ENCODE measurements around the gene DTX1. TPM values are rescaled to one million over a fixed set of nuclear protein-coding genes. Genes with fewer than 3 reads are reported as not detected.
A peak's percentile ranks its signal among the peaks of the same experiment; 100 is the strongest.

The DTX1 gene
- total and polyA plus RNA-seq, 7 experiments from 2014 or later = 0.80 to 15.8 (median 4.5) TPM; not detected in 1

DNA sequence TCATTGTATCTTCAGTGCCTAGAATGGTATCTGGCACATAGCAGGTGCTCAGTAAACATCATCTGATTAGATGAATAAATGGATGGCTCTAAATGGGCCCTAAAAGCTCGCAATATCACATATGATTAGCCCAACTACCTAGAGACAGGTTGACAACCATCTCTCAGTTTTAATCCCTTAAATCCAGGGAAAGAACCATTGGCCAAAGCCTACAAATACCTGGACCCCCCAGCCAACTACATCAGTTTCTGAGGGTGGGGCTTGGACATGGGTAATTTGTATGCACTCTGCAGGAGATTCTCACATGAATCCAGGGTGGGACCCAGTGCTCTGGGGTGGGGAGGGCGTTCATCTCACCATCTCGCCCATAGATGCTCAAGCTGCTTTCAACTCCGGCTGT is 4.8 kb upstream of the DTX1 start:
- POLR2A ChIA-PET = interaction anchor here (0.7 kb wide), 1 partner anchor 129 kb away, joined by 3 read pairs; no protein-coding TSS in a partner anchor
- intact Hi-C loops (cut with micrococcal nuclease) = loop anchor here in 1 of 2 donors (10.0 kb wide), 1 partner anchor 283 kb away; the partner anchor contains the start of gene SLC8B1
- Histone ChIP-seq H3K9me3 (ENCODE audit: control insufficient read depth in 2 of 3, low read length in 3 of 3) (no peaks in the 10 kb centered on the region), H3K4me1 (ENCODE audit: control insufficient read depth in 2 of 2, insufficient read depth in 2 of 2, low read length in 2 of 2) (peaks cover 4 to 31% of the 10 kb centered on the region in 2 donors), H3K27me3 (ENCODE audit: control insufficient read depth in 2 of 2, insufficient read depth in 2 of 2, low read length in 2 of 2) (no peaks in the 10 kb centered on the region), H3K36me3 (ENCODE audit: control insufficient read depth in 2 of 3, insufficient read depth in 3 of 3, low read length in 3 of 3) (no peaks in the 10 kb centered on the region), H3K4me3 (ENCODE audit: low read length) (no peak overlapping the region), H3K27ac (ENCODE audit: low read depth, low read length) (no peak overlapping the region)
- ATAC-seq (no peak), DNase-seq (no peak)
- Mint-ChIP-seq H3K27ac (peak overlapping the region in 4 of 9 donors; percentile 15 to 81 (median 46)), H3K9me3 (no peaks in the 10 kb centered on the region), H3K36me3 (no peaks in the 10 kb centered on the region), H3K4me1 (peaks cover 4 to 75% (median 69%) of the 10 kb centered on the region in 7 donors), H3K27me3 (peaks cover 0 to 24% (median 0%) of the 10 kb centered on the region in 5 donors), H3K4me3 (peak overlapping the region in 1 of 10 donors; percentile 48)
- CTCF ChIA-PET = interaction anchor here (0.7 to 8.1 kb wide), 4 partner anchors 17 to 122 kb away, joined by 3 to 73 read pairs (median 6); no protein-coding TSS in a partner anchor

DNA sequence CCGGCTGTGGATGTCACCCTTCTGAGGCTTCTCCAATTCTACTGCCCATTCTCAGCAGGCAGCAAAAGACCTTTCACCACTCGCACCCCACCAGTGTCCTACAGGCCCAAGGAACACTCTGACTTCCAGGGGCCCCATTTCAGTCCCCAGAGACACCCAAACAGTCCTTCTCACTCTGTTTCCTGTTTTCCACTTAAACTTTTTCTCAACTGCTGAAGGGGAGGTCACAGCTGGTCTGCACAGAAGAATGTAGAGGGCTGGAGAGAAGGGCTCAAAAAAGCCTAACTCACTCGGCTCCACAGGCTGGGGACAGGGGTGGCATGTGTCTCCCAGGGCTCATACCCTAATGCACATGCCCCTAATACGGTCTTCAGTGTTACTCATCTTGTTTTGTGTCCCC is 4.2 kb upstream of the DTX1 start:
- Mint-ChIP-seq H3K9me3 (no peaks in the 10 kb centered on the region), H3K27ac (peak overlapping the region in 8 of 9 donors; percentile 0 to 81 (median 32)), H3K4me1 (peaks cover 4 to 75% (median 69%) of the 10 kb centered on the region in 7 donors), H3K36me3 (no peaks in the 10 kb centered on the region), H3K27me3 (peaks cover 0 to 24% (median 0%) of the 10 kb centered on the region in 5 donors), H3K4me3 (peak overlapping the region in 5 of 10 donors; percentile 2 to 48 (median 11))
- peaks cover 4 to 31% of the 10 kb centered on the region in 2 donors for H3K4me1 ChIP-seq (ENCODE audit: control insufficient read depth in 2 of 2, insufficient read depth in 2 of 2, low read length in 2 of 2)
- H3K4me3 ChIP-seq (ENCODE audit: low read length) = no peak overlapping the region
- DNase-seq (no peak), ATAC-seq (no peak)
- no peaks in the 10 kb centered on the region for H3K9me3 ChIP-seq (ENCODE audit: control insufficient read depth in 2 of 3, low read length in 3 of 3)
- H3K27me3 ChIP-seq (ENCODE audit: control insufficient read depth in 2 of 2, insufficient read depth in 2 of 2, low read length in 2 of 2) = no peaks in the 10 kb centered on the region
- POLR2A ChIA-PET = no interaction called here
- H3K36me3 ChIP-seq (ENCODE audit: control insufficient read depth in 2 of 3, insufficient read depth in 3 of 3, low read length in 3 of 3) = no peaks in the 10 kb centered on the region
- no peak overlapping the region for H3K27ac ChIP-seq (ENCODE audit: low read depth, low read length)
- CTCF ChIA-PET = interaction anchor here (0.9 to 8.1 kb wide), 2 partner anchors 42 to 46 kb away, joined by 3 to 73 read pairs; no protein-coding TSS in a partner anchor
- intact Hi-C loops (cut with micrococcal nuclease) = loop anchor here in 1 of 2 donors (10.0 kb wide), 1 partner anchor 282 kb away; the partner anchor contains the start of gene SLC8B1

DNA sequence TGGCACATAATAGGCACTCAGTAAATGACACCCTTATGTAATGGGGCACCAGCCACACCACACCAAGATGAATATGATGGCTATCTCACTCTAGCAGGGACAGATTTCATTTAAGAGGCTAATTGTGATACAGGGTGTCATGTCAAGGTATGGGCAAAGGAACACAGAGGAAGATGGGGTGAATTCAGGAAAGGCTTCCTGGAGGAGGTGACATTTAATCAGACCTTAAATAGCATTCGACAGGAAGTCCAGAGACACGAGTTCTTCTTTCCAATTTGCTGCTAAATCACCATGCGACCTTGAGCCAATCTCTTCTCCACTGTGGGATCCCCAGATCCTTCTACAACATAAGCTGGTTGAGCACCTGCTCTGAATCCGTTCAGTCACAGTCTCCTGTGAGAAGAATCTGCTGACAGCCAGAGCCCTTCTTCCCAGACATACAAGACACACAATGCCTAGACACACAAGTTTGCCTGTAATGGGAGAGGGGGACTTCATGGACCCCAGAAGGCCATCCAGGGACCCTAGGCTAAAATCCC is 1.5 kb upstream of the DTX1 start:
- peaks cover 0 to 28% (median 0%) of the 10 kb centered on the region in 5 donors for H3K27me3 Mint-ChIP-seq
- Histone ChIP-seq H3K27me3 (ENCODE audit: control insufficient read depth in 2 of 2, insufficient read depth in 2 of 2, low read length in 2 of 2) (no peaks in the 10 kb centered on the region), H3K4me3 (ENCODE audit: low read length) (no peak overlapping the region), H3K9me3 (ENCODE audit: control insufficient read depth in 2 of 3, low read length in 3 of 3) (no peaks in the 10 kb centered on the region), H3K36me3 (ENCODE audit: control insufficient read depth in 2 of 3, insufficient read depth in 3 of 3, low read length in 3 of 3) (no peaks in the 10 kb centered on the region), H3K4me1 (ENCODE audit: control insufficient read depth in 2 of 2, insufficient read depth in 2 of 2, low read length in 2 of 2) (peaks cover 4 to 36% of the 10 kb centered on the region in 2 donors), H3K27ac (ENCODE audit: low read depth, low read length) (no peak overlapping the region)
- no peaks in the 10 kb centered on the region for H3K36me3 Mint-ChIP-seq
- intact Hi-C loops (cut with micrococcal nuclease) = loop anchor here (5.0 to 10.0 kb wide), 2 partner anchors 82 to 280 kb away; partner anchors contain the start of genes RASAL1 (in 1 of the 2) and SLC8B1 (in 1 of the 2)
- peak overlapping the region in 8 of 10 donors; percentile 49 to 91 (median 74) for H3K4me3 Mint-ChIP-seq
- peak overlapping the region in 8 of 9 donors; percentile 17 to 90 (median 74) for H3K27ac Mint-ChIP-seq
- POLR2A ChIA-PET = no interaction called here
- no peak for DNase-seq
- H3K9me3 Mint-ChIP-seq = no peaks in the 10 kb centered on the region
- no peak for ATAC-seq
- peaks cover 0 to 60% (median 49%) of the 10 kb centered on the region in 7 donors for H3K4me1 Mint-ChIP-seq
- CTCF ChIA-PET = interaction anchor here (1.2 to 8.1 kb wide), 2 partner anchors 15 to 44 kb away, joined by 3 to 73 read pairs; no protein-coding TSS in a partner anchor

DNA sequence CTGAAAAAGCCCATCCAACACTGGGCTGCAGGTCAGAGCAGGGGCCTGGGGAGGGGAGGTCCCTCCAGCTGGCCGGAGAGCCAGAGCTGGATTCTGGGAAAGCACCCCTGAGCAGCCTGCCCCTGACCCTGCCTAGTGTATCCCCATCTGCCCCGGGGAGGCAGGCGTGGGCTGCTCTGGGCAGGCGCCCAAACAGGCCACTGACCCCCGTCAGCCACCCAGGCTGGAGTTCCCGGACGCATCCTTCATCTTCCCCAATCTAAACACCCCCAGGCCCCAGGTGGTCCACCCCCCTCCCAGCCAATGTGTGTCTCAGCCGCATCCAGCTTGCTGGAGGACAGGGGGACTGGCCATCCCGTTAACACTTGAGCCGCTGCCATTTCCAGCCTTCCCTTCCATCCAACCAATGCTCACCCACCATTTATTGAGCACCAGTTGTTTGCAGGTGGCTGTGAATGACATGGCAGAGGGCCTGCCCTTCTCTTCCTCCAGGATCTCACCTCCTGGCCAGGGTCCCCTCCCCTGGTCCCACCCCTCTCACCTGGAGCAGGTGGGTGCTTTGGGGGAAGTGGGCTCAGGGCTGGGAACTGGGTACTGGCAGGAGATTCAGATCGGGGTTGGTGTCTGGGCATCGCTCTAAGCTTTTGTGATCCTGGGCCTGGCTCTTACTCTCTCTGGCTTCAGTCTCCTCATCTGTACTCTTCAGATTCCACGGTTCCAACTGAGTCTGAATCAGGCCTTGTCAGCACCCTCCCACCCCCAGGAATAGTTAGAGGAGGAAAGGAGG is 743 bp upstream of the DTX1 start:
- Mint-ChIP-seq H3K27ac (peak overlapping the region in 8 of 9 donors; percentile 46 to 90 (median 84)), H3K4me3 (peak overlapping the region in 9 of 10 donors; percentile 36 to 91 (median 87)), H3K27me3 (peaks cover 0 to 28% (median 0%) of the 10 kb centered on the region in 5 donors), H3K36me3 (no peaks in the 10 kb centered on the region), H3K4me1 (peaks cover 0 to 54% (median 45%) of the 10 kb centered on the region in 7 donors), H3K9me3 (no peaks in the 10 kb centered on the region)
- Histone ChIP-seq H3K4me1 (ENCODE audit: control insufficient read depth in 2 of 2, insufficient read depth in 2 of 2, low read length in 2 of 2) (peaks cover 4 to 41% of the 10 kb centered on the region in 2 donors), H3K36me3 (ENCODE audit: control insufficient read depth in 2 of 3, insufficient read depth in 3 of 3, low read length in 3 of 3) (no peaks in the 10 kb centered on the region), H3K27ac (ENCODE audit: low read depth, low read length) (peak overlapping the region; percentile 72), H3K4me3 (ENCODE audit: low read length) (peak overlapping the region; percentile 57), H3K27me3 (ENCODE audit: control insufficient read depth in 2 of 2, insufficient read depth in 2 of 2, low read length in 2 of 2) (no peaks in the 10 kb centered on the region), H3K9me3 (ENCODE audit: control insufficient read depth in 2 of 3, low read length in 3 of 3) (no peaks in the 10 kb centered on the region)
- intact Hi-C loops (cut with micrococcal nuclease) = loop anchor here (5.0 to 10.0 kb wide), 2 partner anchors 82 to 279 kb away; partner anchors contain the start of genes RASAL1 (in 1 of the 2) and SLC8B1 (in 1 of the 2)
- ChIA-PET CTCF (interaction anchor here (0.7 to 8.1 kb wide), 3 partner anchors 14 to 119 kb away, joined by 3 to 73 read pairs (median 3); no protein-coding TSS in a partner anchor), POLR2A (interaction anchor here (0.5 to 1.6 kb wide), 2 partner anchors 34 to 129 kb away, joined by 3 to 4 read pairs; partner anchors contain the start of gene DDX54)
- no peak for ATAC-seq
- DNase-seq = no peak

DNA sequence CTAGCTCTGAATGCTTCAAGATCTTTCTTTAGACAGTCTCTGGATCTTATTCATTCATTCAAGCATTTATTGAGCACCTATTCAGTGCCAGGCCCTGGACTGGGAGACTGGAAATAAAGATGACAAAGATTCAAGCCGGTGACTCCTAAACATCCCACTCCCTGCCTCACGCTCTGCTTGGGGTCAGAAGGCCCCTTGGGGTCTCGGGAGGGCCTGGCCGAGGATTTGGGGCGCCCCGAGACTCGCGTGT is 224 bp upstream of the DTX1 start:
- POLR2A ChIA-PET = interaction anchor here (0.5 to 1.6 kb wide), 2 partner anchors 33 to 129 kb away, joined by 3 to 4 read pairs; partner anchors contain the start of gene DDX54
- no peaks in the 10 kb centered on the region for H3K36me3 Mint-ChIP-seq
- no peak for ATAC-seq

More for the DNA sequence above, 224 bp upstream of the DTX1 start:
- H3K4me3 Mint-ChIP-seq = peak overlapping the region in 9 of 10 donors; percentile 36 to 91 (median 87)
- H3K27ac ChIP-seq (ENCODE audit: low read depth, low read length) = peak overlapping the region; percentile 72
- H3K36me3 ChIP-seq (ENCODE audit: control insufficient read depth in 2 of 3, insufficient read depth in 3 of 3, low read length in 3 of 3) = no peaks in the 10 kb centered on the region
- peaks cover 0 to 28% (median 0%) of the 10 kb centered on the region in 5 donors for H3K27me3 Mint-ChIP-seq
- DNase-seq = no peak
- intact Hi-C loops (cut with micrococcal nuclease) = loop anchor here (5.0 to 10.0 kb wide), 2 partner anchors 81 to 278 kb away; partner anchors contain the start of genes RASAL1 (in 1 of the 2) and SLC8B1 (in 1 of the 2)
- peaks cover 0 to 54% (median 42%) of the 10 kb centered on the region in 7 donors for H3K4me1 Mint-ChIP-seq
- H3K27me3 ChIP-seq (ENCODE audit: control insufficient read depth in 2 of 2, insufficient read depth in 2 of 2, low read length in 2 of 2) = no peaks in the 10 kb centered on the region
- CTCF ChIA-PET = interaction anchor here (0.7 kb wide), 1 partner anchor 118 kb away, joined by 3 read pairs; no protein-coding TSS in a partner anchor
- peaks cover 4 to 46% of the 10 kb centered on the region in 2 donors for H3K4me1 ChIP-seq (ENCODE audit: control insufficient read depth in 2 of 2, insufficient read depth in 2 of 2, low read length in 2 of 2)
- no peaks in the 10 kb centered on the region for H3K9me3 Mint-ChIP-seq
- peak overlapping the region in 8 of 9 donors; percentile 46 to 90 (median 84) for H3K27ac Mint-ChIP-seq
- H3K9me3 ChIP-seq (ENCODE audit: control insufficient read depth in 2 of 3, low read length in 3 of 3) = no peaks in the 10 kb centered on the region
- H3K4me3 ChIP-seq (ENCODE audit: low read length) = peak overlapping the region; percentile 57
